Loucy (cell line): ENCODE measurements around the gene CEP44.

Experiments used
- H2AFZ ChIP-seq: fragments of 200-600 bp; sonication (generic); 2 replicates; pipeline ENCODE4 v1.6.0; 2016; ENCODE audit warnings: antibody characterized with exemption, mild to moderate bottlenecking, low read length, moderate library complexity
- H3F3A ChIP-seq: fragments of 200-600 bp; 2 replicates; pipeline ENCODE4 v1.6.0; 2016; ENCODE audit warnings: antibody characterized with exemption, low read depth, mild to moderate bottlenecking
- H3K27me3 ChIP-seq: fragments of 200-600 bp; sonication (generic); 2 replicates; pipeline ENCODE4 v1.6.1; 2014; ENCODE audit warnings: low read length, mild to moderate bottlenecking; ENCODE audit not compliant: insufficient read depth, poor library complexity, severe bottlenecking
- H3K36me3 ChIP-seq: fragments of 200-600 bp; sonication (generic); 2 replicates; pipeline ENCODE4 v1.6.1; 2016; ENCODE audit warnings: low read length; ENCODE audit not compliant: insufficient read depth
- H3K4me1 ChIP-seq: fragments of 200-600 bp; sonication (generic); 2 replicates; pipeline ENCODE4 v1.5.1; 2014; ENCODE audit warnings: low read length, mild to moderate bottlenecking; ENCODE audit not compliant: insufficient read depth, poor library complexity, severe bottlenecking
- H3K4me2 ChIP-seq: fragments of 200-600 bp; sonication (generic); 2 replicates; pipeline ENCODE4 v1.6.0; 2014; ENCODE audit warnings: antibody characterized with exemption, low read length, low read depth, mild to moderate bottlenecking; ENCODE audit not compliant: poor library complexity, severe bottlenecking
- H3K4me3 ChIP-seq: fragments of 200-600 bp; sonication (generic); 2 replicates; pipeline ENCODE4 v1.5.1; 2014; ENCODE audit warnings: low read length, mild to moderate bottlenecking, mixed read lengths; ENCODE audit not compliant: poor library complexity, severe bottlenecking
- H3K79me2 ChIP-seq: fragments of 200-600 bp; sonication (generic); 2 replicates; pipeline ENCODE4 v1.6.1; 2014; ENCODE audit warnings: low read length; ENCODE audit not compliant: insufficient read depth
- H3K9ac ChIP-seq: fragments of 200-600 bp; sonication (generic); 2 replicates; pipeline ENCODE4 v1.6.0; 2014; ENCODE audit warnings: mild to moderate bottlenecking, low read depth, low read length, moderate library complexity; ENCODE audit not compliant: poor library complexity, severe bottlenecking
- H3K9me2 ChIP-seq: fragments of 200-600 bp; sonication (generic); replicated peaks from 2 replicates; pipeline ENCODE4 v1.6.1; 2016; ENCODE audit warnings: low read depth, low read length, mixed read lengths
- H3K9me3 ChIP-seq: fragments of 200-600 bp; sonication (generic); 2 replicates; pipeline ENCODE4 v1.6.1; 2014; ENCODE audit warnings: mild to moderate bottlenecking, antibody characterized with exemption, low read length, low read depth; ENCODE audit not compliant: insufficient read depth
- H4K20me1 ChIP-seq: fragments of 200-600 bp; sonication (generic); 2 replicates; pipeline ENCODE4 v1.6.0; 2014; ENCODE audit warnings: antibody characterized with exemption, low read length, mild to moderate bottlenecking; ENCODE audit not compliant: insufficient read depth, poor library complexity, severe bottlenecking
- CTCF ChIP-seq: fragments of 200-600 bp; sonication (generic); conservative IDR thresholded peaks from 2 replicates; pipeline ENCODE4 v1.5.1; 2014; ENCODE audit warnings: mild to moderate bottlenecking, antibody characterized with exemption, low read length
- EZH2phosphoT487 ChIP-seq: fragments of 200-600 bp; IDR thresholded peaks from 2 replicates; pipeline ENCODE4 v1.6.1; 2018; ENCODE audit warnings: antibody characterized with exemption, mild to moderate bottlenecking, moderate library complexity, borderline replicate concordance

The CEP44 gene

GRCh38 chr4:174283507-174284471, at the start of gene CEP44, which contains the start of gene FBXO8:
Gene CEP44, plus strand, starts transcription at chr4:174283911. Its CDS starts 15,211 bp downstream, at chr4:174299122.
Gene FBXO8, minus strand, starts transcription at chr4:174283667. Its CDS starts 20,575 bp downstream, at chr4:174263092.
- Histone ChIP-seq H3F3A (no peaks in the 10 kb centered on the region), H3K4me1 (peaks cover 67% of the 10 kb centered on the region), H3K36me3 (no peaks in the 10 kb centered on the region), H3K9me2 (no peaks in the 10 kb centered on the region), H3K4me3 (peak within 1 kb of the TSS; percentile 88), H3K79me2 (peaks cover 91% of the 10 kb centered on the region), H2AFZ (peak within 1 kb of the TSS; percentile 99), H3K4me2 (peak within 1 kb of the TSS; percentile 86), H3K9ac (peak within 1 kb of the TSS; percentile 95), H3K27me3 (no peaks in the 10 kb centered on the region), H3K9me3 (no peaks in the 10 kb centered on the region), H4K20me1 (peaks cover 21% of the 10 kb centered on the region)
- TF ChIP-seq EZH2phosphoT487 (no peak), CTCF (no peak)

GRCh38 chr4:174236359-174236758, 47.4 kb upstream of the CEP44 start:
- Histone ChIP-seq H3K27me3 (no peaks in the 10 kb centered on the region), H3K79me2 (no peaks in the 10 kb centered on the region), H3K36me3 (peaks cover 9% of the 10 kb centered on the region; the same call in 1 of the 2 replicates), H3K9me3 (no peaks in the 10 kb centered on the region), H3K4me1 (no peaks in the 10 kb centered on the region), H4K20me1 (no peaks in the 10 kb centered on the region), H3K9ac (no peak overlapping the region), H2AFZ (no peak overlapping the region), H3K9me2 (no peaks in the 10 kb centered on the region), H3F3A (no peaks in the 10 kb centered on the region), H3K4me2 (no peak overlapping the region), H3K4me3 (no peak overlapping the region)
- TF ChIP-seq EZH2phosphoT487 (no peak), CTCF (no peak)

GRCh38 chr4:174241162-174241561, 42.5 kb upstream of the CEP44 start:
- no peak overlapping the region for H3K4me2 ChIP-seq

More at GRCh38 chr4:174241162-174241561, 42.5 kb upstream of the CEP44 start:
- H3K4me1 ChIP-seq, result peaks cover 4% of the 10 kb centered on the region
- H3K9me2 ChIP-seq, result no peaks in the 10 kb centered on the region
- no peak overlapping the region for H3K9ac ChIP-seq
- no peaks in the 10 kb centered on the region for H4K20me1 ChIP-seq
- TF ChIP-seq EZH2phosphoT487 (no peak), CTCF (no peak)
- no peaks in the 10 kb centered on the region for H3K79me2 ChIP-seq
- H3K36me3 ChIP-seq, result peaks cover 9% of the 10 kb centered on the region; the same call in 1 of the 2 replicates
- no peaks in the 10 kb centered on the region for H3F3A ChIP-seq
- H3K9me3 ChIP-seq, result no peaks in the 10 kb centered on the region
- H2AFZ ChIP-seq, result no peak overlapping the region
- no peaks in the 10 kb centered on the region for H3K27me3 ChIP-seq
- H3K4me3 ChIP-seq, result no peak overlapping the region
